Measurements from ENCODE around the gene TYW3.
A peak's percentile ranks its signal among the peaks of the same experiment; 100 is the strongest.

Gene TYW3, protein sequence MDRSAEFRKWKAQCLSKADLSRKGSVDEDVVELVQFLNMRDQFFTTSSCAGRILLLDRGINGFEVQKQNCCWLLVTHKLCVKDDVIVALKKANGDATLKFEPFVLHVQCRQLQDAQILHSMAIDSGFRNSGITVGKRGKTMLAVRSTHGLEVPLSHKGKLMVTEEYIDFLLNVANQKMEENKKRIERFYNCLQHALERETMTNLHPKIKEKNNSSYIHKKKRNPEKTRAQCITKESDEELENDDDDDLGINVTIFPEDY

DNA sequence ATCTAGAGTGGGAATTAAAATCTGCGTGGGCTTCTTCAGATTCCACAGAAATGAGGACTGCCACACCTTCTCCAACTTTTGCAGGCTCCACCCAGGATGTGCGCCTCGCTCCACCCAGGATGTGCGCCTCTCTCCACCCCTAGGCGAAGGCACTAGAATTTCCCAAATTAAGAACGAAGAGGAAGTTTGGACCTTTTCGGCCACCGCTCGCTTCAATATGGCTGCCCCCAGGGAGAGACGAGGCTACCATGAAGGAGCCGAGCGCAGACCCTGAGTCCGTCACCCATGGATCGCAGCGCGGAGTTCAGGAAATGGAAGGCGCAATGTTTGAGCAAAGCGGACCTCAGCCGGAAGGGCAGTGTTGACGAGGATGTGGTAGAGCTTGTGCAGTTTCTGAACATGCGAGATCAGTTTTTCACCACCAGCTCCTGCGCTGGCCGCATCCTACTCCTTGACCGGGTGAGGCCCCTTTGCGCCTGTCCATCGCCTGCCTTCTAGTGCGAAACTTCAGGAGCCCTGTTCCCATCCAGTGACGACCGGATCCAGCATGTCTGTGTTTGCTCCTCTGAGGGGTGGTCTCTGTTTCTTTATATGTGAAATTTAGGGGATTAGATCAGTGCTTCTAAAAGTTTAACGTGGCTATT is at the start of gene TYW3, which contains the start of gene CRYZ:
Gene TYW3, plus strand, starts transcription at position 193 of the 644 bp plus-strand sequence. Its CDS starts 93 bp downstream, at position 286.
Gene CRYZ, minus strand, starts transcription at position 91 of the 644 bp plus-strand sequence. CDS start 8,229 bp downstream, outside the sequence.
- peak; percentile 90 to 97 for DNase-seq

DNA sequence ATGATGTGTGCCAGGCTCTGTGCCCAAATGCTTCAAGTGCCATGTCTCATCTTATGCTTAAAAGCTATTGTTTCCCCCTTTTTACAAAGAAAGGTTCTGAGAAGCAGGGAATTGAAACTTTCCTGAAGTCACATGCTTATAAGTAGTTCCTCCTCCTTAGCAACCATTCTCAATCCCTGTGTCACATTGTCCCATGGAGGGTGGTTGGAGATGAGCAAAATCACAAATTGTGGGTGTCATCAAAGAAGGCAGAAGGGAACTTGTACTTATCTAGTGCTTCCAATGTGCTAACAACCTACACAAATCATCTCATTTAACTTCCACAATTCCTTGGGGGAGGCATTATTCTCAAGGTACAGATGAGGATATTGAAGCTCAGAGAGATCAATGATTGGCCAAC is 49.3 kb upstream of the TYW3 start:
- DNase-seq: no peak

DNA sequence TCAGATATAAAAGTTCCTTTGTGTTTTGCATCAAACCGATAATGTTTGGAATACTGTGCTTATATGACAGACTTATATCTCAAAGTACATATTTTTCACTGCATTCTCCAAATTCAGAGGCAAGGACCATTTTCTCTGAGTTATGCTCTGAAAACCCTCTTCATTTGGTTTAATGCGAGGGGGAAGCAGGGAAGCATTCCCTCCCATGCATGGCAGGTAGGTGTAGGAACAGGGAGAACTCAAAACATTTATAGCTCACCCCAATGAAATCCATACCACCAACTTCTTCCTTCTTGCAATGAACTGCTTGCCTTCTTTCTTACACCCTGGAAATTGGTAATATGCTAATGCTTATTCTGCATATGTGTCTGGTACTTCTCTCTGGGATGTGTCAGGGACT is 48.7 kb upstream of the TYW3 start:
- DNase-seq: no peak

DNA sequence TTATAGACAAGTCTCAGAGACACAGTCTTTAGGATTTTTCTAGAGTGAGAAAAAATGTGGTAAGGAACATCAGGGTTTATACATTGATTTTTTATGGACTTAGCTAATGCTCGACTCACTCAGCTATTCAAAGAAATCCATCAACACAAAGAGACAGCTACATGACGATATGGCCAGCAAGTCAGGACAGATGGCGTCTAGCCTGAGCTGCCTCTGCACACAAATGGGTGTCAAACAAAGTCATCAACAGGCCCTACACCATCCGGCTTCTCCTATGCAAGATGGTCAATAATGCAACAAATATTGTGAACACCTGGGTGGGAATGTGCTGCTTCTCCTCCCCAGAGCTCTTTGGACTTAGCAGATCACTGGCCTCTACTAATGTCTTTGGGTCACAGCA is 46.0 kb upstream of the TYW3 start:
- no peak for DNase-seq

DNA sequence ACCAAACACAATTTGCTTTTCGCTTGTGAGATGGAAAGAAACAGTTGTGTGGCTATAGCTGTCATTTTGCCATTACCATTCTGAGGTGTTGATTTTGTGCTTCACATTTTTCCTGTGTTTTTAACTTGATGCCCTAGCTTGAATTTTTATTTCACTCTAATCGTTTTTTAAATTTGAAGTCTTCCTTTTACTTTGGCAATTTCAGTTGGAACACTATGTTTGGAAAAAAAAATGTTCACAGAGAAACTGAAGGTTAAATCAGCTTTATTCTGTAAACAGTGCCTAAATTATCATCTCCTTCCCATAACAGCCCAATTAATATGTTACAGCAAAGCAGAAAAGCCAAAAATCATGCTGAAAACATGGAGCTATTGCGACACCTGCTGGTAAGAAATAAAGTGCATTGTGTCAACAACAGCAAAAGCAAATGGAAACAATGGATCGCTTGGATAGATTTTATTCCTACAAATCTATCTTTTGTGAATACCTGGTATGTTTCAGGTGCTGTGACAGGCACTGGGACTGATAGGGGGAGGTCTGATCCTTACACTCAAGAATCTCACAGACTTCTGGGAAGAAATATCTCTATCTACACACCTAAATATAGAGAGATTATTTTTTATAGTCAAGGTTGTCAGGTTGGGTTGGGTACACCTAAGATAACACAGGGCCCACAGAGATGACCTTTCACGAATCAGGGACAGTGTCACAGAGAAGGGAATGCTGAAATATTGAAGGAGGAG is 43.2 kb upstream of the TYW3 start:
- DNase-seq: peak; percentile 18 to 76

DNA sequence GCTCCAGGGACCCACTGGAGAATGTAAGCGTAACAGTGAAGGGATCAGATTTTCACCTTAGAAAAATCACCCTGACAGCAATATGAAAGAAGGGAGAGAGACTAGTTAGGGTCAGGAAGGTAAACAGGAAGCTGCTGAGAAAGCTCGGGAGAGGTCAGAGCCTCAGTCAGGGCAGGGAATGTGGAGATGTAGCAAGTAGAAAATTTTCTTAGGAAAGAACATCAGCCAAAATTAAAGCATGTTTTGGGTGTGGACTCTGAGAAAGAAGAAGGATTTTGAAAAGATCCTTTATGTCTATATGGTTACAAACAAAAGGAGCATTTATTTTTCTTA is 42.6 kb upstream of the TYW3 start:
- no peak for DNase-seq

DNA sequence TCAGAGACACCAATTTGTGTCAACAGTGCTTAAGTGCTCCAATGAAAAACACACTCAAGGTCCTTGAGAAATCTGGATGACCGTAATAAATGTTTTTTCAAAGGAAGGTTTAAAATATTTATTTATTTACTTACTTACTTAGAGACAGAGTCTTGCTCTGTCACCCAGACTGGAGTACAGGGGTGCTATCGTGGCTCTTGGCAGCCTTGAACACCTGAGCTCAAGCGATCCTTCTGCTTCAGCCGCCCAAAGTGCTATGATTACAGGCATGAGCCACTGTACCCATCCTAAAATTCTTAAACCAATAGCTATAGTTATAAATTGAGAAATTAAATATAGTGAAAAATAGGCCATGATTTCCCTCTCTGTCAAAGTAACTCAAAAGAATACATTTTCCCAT is 42.0 kb upstream of the TYW3 start:
- DNase-seq: no peak

DNA sequence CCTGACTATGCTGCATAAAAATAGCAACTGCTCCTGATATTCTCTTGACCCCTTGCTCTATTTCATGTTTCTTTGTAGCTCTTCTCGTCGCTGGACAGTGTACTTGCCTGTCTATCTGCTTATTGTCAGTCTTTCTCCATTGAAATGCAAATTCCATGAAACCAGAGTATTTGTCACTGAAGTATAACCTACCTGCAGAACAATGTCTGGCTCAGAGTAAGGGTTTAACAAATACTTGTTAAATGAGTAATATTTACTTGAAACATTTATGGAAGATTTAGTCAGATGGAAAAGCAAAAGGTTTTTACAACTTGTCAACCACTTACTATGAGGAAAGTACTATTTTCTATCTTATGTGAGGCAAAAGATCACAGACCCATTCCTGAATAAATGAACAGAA is 39.5 kb upstream of the TYW3 start:
- DNase-seq: no peak

DNA sequence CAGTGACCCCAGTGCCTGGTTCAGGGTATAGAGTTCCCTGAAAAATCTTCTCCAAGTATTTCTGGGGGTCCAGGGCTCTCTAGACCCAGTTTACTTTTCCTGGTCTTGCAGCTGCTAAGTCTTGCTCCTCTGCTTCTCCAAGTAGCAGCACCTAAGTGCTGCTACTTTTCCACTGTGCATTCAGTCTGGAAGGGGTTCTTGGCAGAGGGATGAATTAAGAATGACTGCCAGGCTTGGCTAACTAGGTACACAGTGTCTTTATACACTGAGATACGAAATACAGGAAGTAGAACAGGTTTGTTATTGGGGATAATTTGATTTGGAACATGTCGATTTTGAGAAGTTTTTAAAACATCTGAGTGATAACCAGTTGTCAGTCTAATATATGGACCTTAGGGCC is 35.1 kb upstream of the TYW3 start:
- no peak for DNase-seq

DNA sequence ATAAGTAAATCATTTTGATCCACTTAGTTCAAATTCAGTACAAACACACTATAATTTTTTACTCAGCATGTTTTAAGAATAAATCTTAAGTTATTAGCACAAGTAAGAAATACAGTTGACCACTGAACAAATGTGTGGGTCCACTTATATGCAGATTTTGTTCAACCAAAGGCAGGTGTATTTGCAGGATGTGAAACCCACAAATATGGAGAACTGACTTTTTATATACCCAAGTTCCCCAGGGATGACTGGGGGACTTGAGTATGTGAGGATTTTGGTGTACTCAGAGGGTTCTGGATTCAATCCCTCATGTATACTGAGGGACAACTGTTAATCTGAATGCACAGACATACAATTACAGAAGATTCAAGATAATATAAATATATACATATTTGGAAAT is 33.6 kb upstream of the TYW3 start:
- no peak for DNase-seq

DNA sequence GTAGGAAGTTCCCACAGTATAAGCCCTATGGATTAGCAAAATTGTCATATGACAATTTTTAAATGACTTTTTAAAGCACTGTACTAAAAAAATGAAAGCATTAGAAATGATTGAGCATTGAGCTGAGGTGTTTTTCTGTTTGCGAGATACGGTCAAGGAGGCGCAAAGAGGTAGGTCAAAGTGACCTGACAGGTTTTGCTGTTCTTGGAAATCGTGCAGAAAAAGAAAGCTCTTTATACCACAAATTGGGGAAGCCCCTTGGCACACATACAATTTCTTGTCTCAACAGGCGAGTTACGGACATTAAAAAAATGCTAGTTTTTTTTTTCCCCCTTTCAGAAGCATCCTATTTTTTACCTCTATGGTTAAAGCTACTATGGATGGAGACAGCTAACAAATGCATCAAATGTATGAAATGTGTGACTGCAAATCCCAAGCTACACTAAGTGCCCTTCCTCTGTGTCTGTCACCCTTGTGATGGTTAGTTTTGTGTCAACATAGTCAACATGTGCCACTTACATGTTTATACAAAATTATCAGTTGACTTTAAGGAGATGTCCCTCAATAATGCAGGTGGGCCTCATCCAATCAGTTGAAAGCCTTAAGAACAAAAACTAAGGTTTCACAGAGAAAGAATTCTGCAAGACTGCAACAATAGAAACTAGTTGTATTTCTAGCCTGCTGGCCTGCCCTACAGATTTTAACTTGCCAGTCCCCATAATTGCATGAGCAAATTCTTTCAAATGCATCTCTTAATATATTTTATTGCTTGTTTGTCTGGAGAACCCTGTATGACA is 29.4 kb upstream of the TYW3 start:
- no peak for DNase-seq

DNA sequence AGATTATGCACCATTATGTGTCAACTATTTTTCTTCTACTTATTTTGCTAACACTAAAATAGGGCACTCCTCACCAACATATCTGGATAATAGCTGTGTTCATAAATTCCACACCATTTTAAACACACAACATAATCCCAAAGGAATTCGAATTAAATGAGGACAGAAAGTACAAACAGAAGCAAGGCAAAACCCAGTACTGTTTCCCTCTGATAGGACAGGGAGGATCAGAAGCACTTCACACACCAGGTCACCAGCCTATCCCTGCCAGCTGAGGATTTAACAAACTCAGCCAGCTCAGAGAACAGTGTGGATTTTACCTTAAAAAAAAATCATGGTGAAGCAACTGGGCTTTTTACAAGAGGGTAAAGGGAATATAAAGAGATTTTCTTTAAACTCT is 20.1 kb upstream of the TYW3 start:
- DNase-seq: no peak

DNA sequence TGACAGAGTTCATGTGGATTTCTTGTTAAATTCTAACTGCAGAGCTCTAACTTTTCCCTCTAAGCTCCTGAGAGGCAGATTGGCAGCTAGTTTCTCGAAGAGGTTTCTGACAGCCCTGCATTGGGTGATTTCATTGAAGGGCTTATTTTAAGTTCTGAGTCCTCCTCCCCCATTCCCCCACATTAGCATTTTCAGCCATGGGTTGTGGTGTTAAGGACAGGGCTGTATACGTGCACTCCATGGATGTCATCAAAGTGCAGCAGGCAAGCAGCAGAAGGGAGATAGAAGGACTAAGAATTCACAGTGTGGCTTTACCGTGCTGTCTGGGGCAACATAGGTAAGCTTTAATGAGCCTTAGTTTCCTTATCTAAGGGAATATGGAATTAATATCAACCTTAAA is 19.1 kb upstream of the TYW3 start:
- DNase-seq: no peak

DNA sequence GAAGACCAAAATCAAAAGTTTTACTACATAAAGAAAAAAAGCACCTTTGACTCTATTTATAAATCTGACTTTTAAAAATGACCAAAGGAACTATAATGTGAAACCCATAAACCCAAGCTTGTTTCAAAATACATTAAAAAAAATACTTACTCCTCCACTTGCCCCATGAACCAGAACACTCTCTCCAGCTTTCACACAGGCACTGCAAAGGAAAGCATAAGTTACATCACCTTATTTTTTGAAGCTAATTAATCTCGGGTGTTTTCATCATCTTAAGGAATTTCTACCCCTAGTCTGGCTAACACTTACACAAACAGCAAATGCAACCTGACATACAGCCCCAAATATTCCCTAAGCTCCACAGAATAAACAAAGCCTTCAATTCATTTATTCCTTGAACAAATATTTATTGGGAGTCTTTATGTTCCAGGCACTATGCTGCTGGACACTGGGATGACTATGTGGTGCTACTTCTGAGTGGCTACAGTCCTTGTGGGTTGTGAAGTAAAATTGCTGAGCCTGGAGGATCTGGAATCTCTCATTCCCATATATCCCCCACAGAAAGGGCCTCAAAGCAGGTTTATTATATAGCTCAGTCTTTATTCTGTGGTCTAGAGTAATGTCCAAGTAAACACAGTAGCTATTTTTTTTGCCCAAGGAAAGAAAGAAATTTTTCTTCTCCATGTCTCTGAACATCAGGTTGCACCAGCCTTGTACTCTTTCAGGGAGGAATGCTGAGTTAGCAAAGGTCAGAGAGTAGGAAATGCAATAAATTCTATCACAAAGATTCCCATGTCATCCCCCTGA is 18.3 kb upstream of the TYW3 start:
- no peak for DNase-seq

DNA sequence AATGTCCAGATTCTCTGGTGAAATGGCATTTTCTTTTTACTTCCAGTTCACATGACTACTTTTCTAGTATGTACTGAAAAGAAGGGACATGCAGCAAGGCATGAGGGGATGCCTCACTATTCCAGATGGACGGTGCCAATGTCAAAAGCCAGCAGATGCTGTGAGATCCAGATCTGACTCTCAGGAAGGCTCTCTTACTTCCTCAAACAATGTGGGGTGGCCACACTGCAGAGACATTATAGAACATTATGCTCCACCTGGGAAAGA is 17.8 kb upstream of the TYW3 start:
- DNase-seq: no peak

DNA sequence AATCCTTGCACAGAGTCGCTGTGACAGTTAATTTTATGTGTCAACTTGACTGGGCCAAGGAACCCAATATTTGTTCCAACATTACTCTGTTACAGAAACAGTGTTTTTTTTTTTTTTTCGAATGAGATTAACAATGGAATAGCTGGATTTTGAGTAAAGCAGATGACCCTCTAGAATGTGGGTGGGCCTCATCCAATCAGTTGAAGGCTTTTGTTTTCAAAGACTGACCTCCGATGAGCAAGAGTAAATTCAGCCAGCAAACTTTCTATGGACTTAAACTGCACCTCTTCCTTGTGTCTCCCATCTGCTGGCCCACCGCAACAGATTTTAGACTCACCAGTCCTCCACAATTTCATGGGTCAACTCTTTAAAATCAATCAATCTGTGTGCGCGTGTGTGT is 17.1 kb upstream of the TYW3 start:
- no peak for DNase-seq

DNA sequence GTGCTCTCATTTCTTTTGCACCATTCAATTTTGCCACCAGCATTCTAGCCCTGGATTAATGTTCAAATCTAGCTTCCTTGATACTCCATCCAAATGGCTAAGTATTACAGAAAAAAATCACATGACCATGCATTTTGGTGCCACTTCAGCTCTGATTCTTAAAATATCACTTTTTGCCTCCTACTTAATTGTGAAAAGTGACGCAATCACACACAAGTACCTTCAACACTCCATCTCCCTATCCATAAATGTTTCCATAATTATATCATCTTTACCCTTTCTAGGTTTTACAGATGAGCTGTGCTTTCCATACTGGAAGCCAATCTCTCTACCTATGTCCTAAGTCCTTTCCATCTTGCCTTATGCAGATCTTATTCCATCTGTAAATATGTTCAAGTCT is 16.1 kb upstream of the TYW3 start:
- DNase-seq: no peak

DNA sequence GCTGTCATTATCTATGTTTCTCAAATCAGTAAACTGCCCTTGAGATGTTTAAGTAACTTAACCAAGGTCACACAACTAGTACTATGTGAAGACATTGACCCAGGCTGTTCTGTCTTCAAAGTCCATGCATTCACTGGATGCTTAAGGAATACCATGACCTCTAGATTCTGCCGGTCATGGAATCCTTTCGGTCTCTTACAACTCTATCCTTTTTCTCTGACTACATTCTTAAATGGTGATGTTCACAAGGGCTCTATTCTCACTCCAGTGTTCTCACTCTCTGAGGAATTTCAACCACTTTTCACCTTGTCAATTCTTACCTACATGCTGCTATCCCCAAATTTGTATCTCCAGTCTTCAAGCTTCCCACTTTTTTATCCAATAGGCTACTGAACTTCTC is 15.3 kb upstream of the TYW3 start:
- DNase-seq: no peak

DNA sequence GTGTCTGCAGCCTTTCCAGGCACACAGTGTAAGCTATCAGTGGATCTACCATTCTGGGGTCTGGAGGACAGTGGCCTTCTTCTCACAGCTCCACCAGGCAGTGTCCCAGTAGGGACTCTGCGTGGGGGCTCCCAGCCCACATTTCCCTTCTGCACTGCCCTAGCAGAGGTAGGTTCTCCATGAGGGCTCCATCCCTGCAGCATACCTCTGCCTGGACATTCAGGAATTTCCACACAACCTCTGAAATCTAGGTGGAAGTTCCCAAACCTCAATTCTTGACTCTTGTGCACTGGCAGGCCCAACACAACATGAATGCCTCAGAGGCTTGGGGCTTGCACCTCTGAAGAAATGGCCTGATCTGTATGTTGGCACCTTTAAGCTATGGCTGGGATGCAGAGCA is 6.9 kb upstream of the TYW3 start:
- no peak for DNase-seq

DNA sequence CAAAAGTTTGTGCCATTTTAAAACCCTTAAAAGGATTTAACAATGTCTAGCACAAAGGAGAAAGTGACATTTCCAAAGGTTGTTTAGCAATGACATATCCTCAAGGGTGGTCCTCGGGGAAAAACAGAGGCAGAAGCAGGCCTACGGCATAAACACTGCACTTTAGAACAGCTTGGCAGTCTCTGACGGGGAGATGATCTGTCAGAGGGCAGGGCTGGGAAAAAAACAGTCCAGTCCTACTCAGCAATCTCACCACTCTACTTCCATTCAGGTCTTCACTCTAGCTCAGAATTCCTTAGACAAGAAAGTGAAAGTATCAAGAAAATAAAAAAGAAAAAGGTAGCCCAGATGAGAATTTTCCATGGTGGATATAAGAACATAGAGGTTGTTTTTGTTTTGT is 4.2 kb upstream of the TYW3 start:
- DNase-seq: no peak

DNA sequence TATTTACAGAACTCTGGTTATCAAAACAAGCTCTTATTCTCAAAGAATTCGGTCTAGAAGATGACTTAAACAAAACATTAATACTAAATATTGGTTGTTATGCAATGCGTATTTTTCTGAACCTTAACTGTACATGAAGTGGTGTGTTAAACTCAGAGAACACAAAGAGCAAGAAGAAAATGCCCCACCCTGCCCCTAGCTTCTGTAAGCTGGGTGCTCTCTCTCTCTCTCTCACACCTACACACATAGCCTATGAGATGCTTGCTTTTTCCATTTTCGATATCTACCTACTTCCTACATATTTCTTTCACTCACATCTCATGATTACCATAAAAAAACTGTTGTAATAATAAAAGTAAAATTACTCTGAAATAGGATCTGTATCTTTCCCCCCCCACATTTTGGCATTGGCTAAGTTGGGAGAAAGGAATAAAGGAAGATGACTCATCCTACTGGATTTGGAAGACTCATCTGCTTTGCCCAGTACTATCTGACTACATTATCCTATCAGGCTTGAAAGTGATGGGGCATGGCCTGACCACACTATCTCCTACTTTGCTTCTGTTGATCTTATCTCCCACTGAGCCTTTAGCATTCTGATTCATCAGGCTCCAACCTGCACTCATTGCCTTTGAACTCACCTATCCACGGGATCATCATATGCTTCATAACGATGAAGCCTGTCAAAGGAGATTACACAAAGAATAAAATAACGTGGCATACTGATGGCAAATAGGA is 3.0 kb upstream of the TYW3 start:
- DNase-seq: no peak

DNA sequence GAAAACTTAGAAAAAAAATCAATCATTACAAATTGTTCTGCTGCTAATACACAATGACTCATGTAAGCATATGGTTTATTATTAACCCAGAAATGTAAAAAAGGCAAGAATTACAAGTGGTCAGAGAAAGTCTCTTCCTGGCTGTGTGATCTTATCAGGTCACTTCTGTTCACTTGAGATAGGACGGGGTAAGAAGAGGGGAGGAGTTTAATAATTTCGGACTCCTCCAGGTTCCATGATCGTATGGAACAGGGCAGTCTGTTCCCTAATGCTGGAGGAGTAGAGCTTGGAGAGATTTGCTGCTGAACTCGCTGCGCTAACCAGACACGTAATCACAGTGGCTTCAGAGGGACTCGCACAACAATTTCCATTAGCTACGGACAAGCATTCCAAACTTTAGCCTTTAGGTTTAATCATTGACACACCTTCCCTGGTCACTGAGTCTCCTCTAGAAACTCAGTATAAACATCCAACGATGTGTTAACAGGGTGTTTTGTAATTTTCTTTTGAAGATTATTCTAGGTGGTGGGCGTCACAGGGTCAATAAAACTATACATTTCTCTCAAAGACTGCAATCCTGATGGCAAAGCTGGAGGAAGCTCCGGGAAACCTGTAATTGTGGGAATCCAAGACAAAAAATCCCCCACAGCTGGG is 1.4 kb upstream of the TYW3 start:
- no peak for DNase-seq
